ENCODE data around the gene FAM50A.
"Not testable (repeated sequence)": the region's sequence is repeated elsewhere in the genome, so short reads cannot be mapped to it uniquely, and the experiment has no call there.

The FAM50A gene
- total RNA-seq: 58.9 to 60.9 (median 60.0) reads per million in 3 donors

GRCh38 chrX:154443992-154444754 lies at the start of gene FAM50A:
TSS of gene FAM50A (plus strand) at chrX:154444141. CDS start at chrX:154444236, 95 bp downstream.
- Histone ChIP-seq H3K27me3 (replicated peaks; ENCODE audit: control insufficient read depth, insufficient read depth, low read length, poor library complexity, severe bottlenecking) (no peaks in the 10 kb centered on the region), H3K4me3 (ENCODE audit: insufficient read depth, low read depth, low read length, poor library complexity, severe bottlenecking) (peak within 1 kb of the TSS; percentile 46), H3K27ac (ENCODE audit: insufficient read depth, low read length, poor library complexity, severe bottlenecking) (peak within 1 kb of the TSS; percentile 80), H3K4me1 (ENCODE audit: control insufficient read depth, insufficient read depth, low read length, poor library complexity, severe bottlenecking) (peaks cover 22% of the 10 kb centered on the region), H3K36me3 (ENCODE audit: control insufficient read depth, insufficient read depth, low read length) (peaks cover 15% of the 10 kb centered on the region), H3K9me3 (ENCODE audit: control insufficient read depth, low read length) (no peaks in the 10 kb centered on the region)
- peak; percentile 56 to 68 (median 61) for DNase-seq

GRCh38 chrX:154396363-154396762 lies 47.6 kb upstream of the FAM50A start:
- Histone ChIP-seq H3K36me3 (ENCODE audit: control insufficient read depth, insufficient read depth, low read length) (peaks cover 12% of the 10 kb centered on the region), H3K4me1 (ENCODE audit: control insufficient read depth, insufficient read depth, low read length, poor library complexity, severe bottlenecking) (peaks cover 11% of the 10 kb centered on the region)
- not testable (repeated sequence) for DNase-seq; H3K27ac ChIP-seq (ENCODE audit: insufficient read depth, low read length, poor library complexity, severe bottlenecking); H3K9me3 ChIP-seq (ENCODE audit: control insufficient read depth, low read length); H3K4me3 ChIP-seq (ENCODE audit: insufficient read depth, low read depth, low read length, poor library complexity, severe bottlenecking); H3K27me3 ChIP-seq (replicated peaks; ENCODE audit: control insufficient read depth, insufficient read depth, low read length, poor library complexity, severe bottlenecking)

- H3K9me3 ChIP-seq (ENCODE audit: control insufficient read depth, low read length): no peaks in the 10 kb centered on the region
- peak in 2 of 3 donors; percentile 33 to 44 for DNase-seq
- H3K4me3 ChIP-seq (ENCODE audit: insufficient read depth, low read depth, low read length, poor library complexity, severe bottlenecking): peak overlapping the region; percentile 64
- no peaks in the 10 kb centered on the region for H3K27me3 ChIP-seq (replicated peaks; ENCODE audit: control insufficient read depth, insufficient read depth, low read length, poor library complexity, severe bottlenecking)
- H3K4me1 ChIP-seq (ENCODE audit: control insufficient read depth, insufficient read depth, low read length, poor library complexity, severe bottlenecking): peaks cover 11% of the 10 kb centered on the region
- peaks cover 12% of the 10 kb centered on the region for H3K36me3 ChIP-seq (ENCODE audit: control insufficient read depth, insufficient read depth, low read length)
- peak overlapping the region; percentile 96 for H3K27ac ChIP-seq (ENCODE audit: insufficient read depth, low read length, poor library complexity, severe bottlenecking)
Observed at GRCh38 chrX:154396973-154397887, 46.7 kb upstream of the FAM50A start.

- no peaks in the 10 kb centered on the region for H3K9me3 ChIP-seq (ENCODE audit: control insufficient read depth, low read length)
- no peaks in the 10 kb centered on the region for H3K27me3 ChIP-seq (replicated peaks; ENCODE audit: control insufficient read depth, insufficient read depth, low read length, poor library complexity, severe bottlenecking)
- DNase-seq: peak; percentile 82 to 87 (median 85)
- peak within 1 kb of the TSS; percentile 96 for H3K27ac ChIP-seq (ENCODE audit: insufficient read depth, low read length, poor library complexity, severe bottlenecking)
- peak within 1 kb of the TSS; percentile 64 for H3K4me3 ChIP-seq (ENCODE audit: insufficient read depth, low read depth, low read length, poor library complexity, severe bottlenecking)
- peaks cover 11% of the 10 kb centered on the region for H3K4me1 ChIP-seq (ENCODE audit: control insufficient read depth, insufficient read depth, low read length, poor library complexity, severe bottlenecking)
- peaks cover 12% of the 10 kb centered on the region for H3K36me3 ChIP-seq (ENCODE audit: control insufficient read depth, insufficient read depth, low read length)
Observed at GRCh38 chrX:154397888-154398667, 45.9 kb upstream of the FAM50A start, which contains the start of gene RPL10. TSS of gene RPL10 (plus strand) at chrX:154398377. CDS start at chrX:154398520, 143 bp downstream.

GRCh38 chrX:154398668-154399526 lies 45.0 kb upstream of the FAM50A start:
- peak overlapping the region; percentile 64 for H3K4me3 ChIP-seq (ENCODE audit: insufficient read depth, low read depth, low read length, poor library complexity, severe bottlenecking)

GRCh38 chrX:154399527-154400368 lies 44.2 kb upstream of the FAM50A start:
- H3K9me3 ChIP-seq (ENCODE audit: control insufficient read depth, low read length): no peaks in the 10 kb centered on the region
- peak overlapping the region; percentile 96 for H3K27ac ChIP-seq (ENCODE audit: insufficient read depth, low read length, poor library complexity, severe bottlenecking)
- H3K36me3 ChIP-seq (ENCODE audit: control insufficient read depth, insufficient read depth, low read length): peaks cover 12% of the 10 kb centered on the region
- no peaks in the 10 kb centered on the region for H3K27me3 ChIP-seq (replicated peaks; ENCODE audit: control insufficient read depth, insufficient read depth, low read length, poor library complexity, severe bottlenecking)
- H3K4me3 ChIP-seq (ENCODE audit: insufficient read depth, low read depth, low read length, poor library complexity, severe bottlenecking): peak overlapping the region; percentile 64
- DNase-seq: peak in 1 of 3 donors; percentile 31
- H3K4me1 ChIP-seq (ENCODE audit: control insufficient read depth, insufficient read depth, low read length, poor library complexity, severe bottlenecking): peaks cover 11% of the 10 kb centered on the region

More at GRCh38 chrX:154398668-154399526, 45.0 kb upstream of the FAM50A start:
- Histone ChIP-seq H3K4me1 (ENCODE audit: control insufficient read depth, insufficient read depth, low read length, poor library complexity, severe bottlenecking) (peaks cover 11% of the 10 kb centered on the region), H3K36me3 (ENCODE audit: control insufficient read depth, insufficient read depth, low read length) (peaks cover 12% of the 10 kb centered on the region), H3K27ac (ENCODE audit: insufficient read depth, low read length, poor library complexity, severe bottlenecking) (peak overlapping the region; percentile 96), H3K27me3 (replicated peaks; ENCODE audit: control insufficient read depth, insufficient read depth, low read length, poor library complexity, severe bottlenecking) (no peaks in the 10 kb centered on the region), H3K9me3 (ENCODE audit: control insufficient read depth, low read length) (no peaks in the 10 kb centered on the region)
- peak; percentile 61 to 73 (median 66) for DNase-seq

- Histone ChIP-seq H3K36me3 (ENCODE audit: control insufficient read depth, insufficient read depth, low read length) (peaks cover 12% of the 10 kb centered on the region), H3K4me1 (ENCODE audit: control insufficient read depth, insufficient read depth, low read length, poor library complexity, severe bottlenecking) (peaks cover 11% of the 10 kb centered on the region), H3K27ac (ENCODE audit: insufficient read depth, low read length, poor library complexity, severe bottlenecking) (peak overlapping the region; percentile 96)
- H3K4me3 ChIP-seq (ENCODE audit: insufficient read depth, low read depth, low read length, poor library complexity, severe bottlenecking); H3K27me3 ChIP-seq (replicated peaks; ENCODE audit: control insufficient read depth, insufficient read depth, low read length, poor library complexity, severe bottlenecking); DNase-seq; H3K9me3 ChIP-seq (ENCODE audit: control insufficient read depth, low read length): not testable (repeated sequence)
Observed at GRCh38 chrX:154400369-154400817, 43.5 kb upstream of the FAM50A start.

- Histone ChIP-seq H3K27me3 (replicated peaks; ENCODE audit: control insufficient read depth, insufficient read depth, low read length, poor library complexity, severe bottlenecking) (no peaks in the 10 kb centered on the region), H3K4me1 (ENCODE audit: control insufficient read depth, insufficient read depth, low read length, poor library complexity, severe bottlenecking) (peaks cover 11% of the 10 kb centered on the region), H3K4me3 (ENCODE audit: insufficient read depth, low read depth, low read length, poor library complexity, severe bottlenecking) (no peak overlapping the region), H3K9me3 (ENCODE audit: control insufficient read depth, low read length) (no peaks in the 10 kb centered on the region), H3K27ac (ENCODE audit: insufficient read depth, low read length, poor library complexity, severe bottlenecking) (no peak overlapping the region), H3K36me3 (ENCODE audit: control insufficient read depth, insufficient read depth, low read length) (peaks cover 12% of the 10 kb centered on the region)
- DNase-seq: no peak
Observed at GRCh38 chrX:154401045-154401799, 42.7 kb upstream of the FAM50A start.
